GM18909 (cell line): Measurements from ENCODE around the gene P3H2.

ENCODE experiments used
- ATAC-seq: cut with Tn5 transposase; IDR thresholded peaks from one replicate; pipeline ENCODE4 v1.9.1; 2021; ENCODE audit warnings: mild to moderate bottlenecking; ENCODE audit not compliant: unreplicated experiment, poor library complexity

P3H2 gene

GRCh38 chr3:190127797-190128196 lies 7.1 kb upstream of the P3H2 start:
- no peak for ATAC-seq

DNA sequence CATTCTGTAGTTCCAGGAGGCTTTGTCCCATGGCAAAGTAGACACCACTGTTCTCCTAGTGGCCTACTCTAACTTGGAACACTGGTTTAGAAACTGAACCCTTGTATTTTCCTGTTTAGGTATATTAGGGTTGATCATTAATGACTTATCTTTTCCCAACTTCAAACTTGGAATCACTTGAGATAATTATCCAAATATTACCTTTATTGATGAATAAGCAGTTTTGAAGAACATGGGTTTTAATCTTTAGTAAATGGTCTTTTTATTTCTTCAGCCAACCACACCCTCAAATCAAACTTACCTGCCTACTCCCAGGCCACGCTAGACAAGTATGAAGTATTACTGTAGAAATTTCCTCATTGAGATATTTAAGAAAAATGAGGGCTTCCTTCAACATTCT lies 6.5 kb upstream of the P3H2 start:
- ATAC-seq: no peak

DNA sequence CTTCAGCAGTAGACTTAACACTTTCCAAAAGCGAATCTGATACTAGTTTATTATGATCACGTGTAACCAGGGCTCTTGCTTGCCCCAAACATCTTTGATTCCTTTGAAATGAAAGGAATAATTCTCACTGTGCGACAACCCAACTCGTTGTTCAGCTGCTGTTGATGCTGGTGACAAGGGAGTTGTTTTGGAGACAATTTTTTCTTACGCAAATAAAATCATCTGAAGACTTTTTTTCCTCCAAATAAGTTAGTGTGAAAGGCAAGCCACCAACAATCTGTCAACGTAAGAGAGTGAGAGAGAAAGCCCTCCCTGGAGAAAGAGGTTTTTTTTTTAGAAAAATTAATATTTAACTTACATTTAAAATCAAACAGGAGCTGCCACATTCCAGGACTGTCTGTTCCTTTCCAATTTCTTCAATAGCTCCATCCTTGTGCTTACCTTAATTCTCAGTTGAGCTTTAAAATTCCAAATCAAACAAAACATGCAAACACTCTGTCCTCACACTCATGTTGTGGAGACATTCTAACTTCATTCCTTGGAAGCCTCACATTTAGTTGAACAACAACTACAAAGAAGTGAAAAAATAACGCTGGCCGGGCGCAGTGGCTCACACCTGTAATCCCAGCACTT lies 4.9 kb upstream of the P3H2 start:
- ATAC-seq: no peak

- ATAC-seq: no peak
Measured at GRCh38 chr3:190124067-190124466, 3.4 kb upstream of the P3H2 start.

DNA sequence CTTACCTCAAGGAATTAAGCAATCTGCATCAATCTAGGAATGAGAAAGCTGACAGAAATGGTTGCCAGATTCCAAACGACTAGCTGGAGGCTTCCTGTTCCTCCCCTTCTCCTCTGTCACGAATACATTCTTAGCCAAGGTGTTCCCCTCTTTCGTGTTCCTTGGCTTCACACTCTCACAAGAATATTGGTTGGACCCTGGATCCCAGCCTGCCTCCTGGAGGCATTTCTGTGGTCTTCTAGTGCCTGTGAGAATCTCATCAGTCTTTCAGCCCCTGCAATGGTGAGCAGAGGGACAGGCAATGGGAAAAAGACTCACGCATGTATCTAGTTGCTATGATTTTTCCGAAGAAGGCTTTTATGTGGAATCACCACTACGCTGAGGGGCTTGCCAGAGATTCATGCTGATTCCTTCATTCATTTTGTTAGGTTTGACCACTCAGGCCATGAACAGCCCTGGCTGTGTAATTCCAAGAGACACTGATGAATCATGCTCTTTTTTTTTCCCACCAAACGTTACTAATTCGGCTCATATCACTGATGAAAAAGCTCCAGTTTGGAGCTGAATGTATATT lies 1.6 kb upstream of the P3H2 start:
- ATAC-seq: no peak

- ATAC-seq: no peak
Measured at GRCh38 chr3:190121383-190121782, 686 bp upstream of the P3H2 start.

DNA sequence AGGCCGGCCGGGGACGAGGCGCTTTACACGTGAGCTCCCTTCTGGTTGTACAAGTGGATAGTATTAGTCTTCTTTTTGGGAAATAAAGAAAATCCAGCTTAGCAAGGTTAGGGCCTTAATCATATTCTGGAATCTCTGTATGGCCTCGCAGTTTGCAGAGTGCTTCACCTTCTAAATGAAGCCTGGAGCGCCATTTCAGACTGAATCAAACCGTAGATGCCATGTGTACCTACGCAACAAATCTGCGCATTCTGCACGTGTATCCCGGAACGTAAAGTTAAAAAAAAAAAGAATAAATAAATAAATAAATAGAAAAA lies 322 bp upstream of the P3H2 start:
- ATAC-seq: no peak

DNA sequence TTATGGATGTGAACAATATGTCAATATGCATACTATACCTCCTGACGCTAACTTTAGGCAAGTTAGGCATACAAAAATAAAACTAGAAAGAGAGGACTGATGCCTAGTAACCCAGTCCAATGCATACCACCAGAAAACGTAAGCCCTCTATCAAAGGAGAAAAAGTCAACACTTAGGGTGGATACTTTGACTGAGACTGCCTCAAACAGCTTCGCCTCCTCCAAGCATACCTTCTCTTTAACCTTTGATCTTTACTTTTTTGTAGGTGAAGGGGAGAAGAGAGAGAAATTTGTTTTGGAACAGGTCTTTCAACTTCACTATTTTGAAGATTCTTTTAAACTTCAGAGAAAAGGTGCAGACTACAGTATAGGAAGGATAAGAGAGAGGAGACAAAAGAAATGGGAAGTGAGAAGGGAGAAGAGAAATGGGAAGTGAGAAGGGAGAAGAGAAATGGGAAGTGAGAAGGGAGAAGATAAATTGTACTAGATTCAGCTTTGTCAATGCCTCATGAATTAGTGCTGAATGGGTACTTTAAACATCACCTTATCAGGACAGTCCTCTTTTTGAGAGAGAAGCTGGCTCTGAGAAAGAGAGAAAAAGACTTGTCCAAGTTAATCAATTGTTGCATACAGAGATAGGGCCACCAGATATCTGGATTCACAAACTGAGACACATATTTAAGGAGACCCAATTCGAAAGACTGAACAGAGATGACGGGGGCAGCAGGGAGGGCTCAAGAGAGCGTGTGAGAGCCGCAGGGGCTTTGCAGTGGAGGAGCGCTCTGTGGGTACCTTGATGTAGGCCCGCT lies 1.0 kb downstream of the P3H2 start:
- ATAC-seq: peak; percentile 21

DNA sequence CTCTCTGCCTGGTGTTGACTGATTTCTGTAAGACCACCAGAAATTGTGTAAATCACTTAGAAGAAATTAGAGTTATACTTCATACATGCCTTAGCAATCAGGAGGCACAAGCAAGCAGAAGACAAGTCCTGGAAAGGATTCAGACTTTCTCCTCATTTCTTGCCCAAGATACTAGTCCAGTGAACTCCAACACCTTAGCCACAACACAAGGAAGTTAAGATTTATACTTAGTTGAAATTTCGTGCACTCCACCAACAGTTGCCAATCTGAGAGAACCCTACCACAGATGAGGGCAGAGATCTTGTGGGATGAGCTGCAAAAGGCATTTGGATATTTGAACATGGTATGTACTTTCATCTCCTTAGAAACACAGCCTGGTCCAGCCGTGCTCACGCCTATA lies 2.3 kb downstream of the P3H2 start:
- no peak for ATAC-seq

DNA sequence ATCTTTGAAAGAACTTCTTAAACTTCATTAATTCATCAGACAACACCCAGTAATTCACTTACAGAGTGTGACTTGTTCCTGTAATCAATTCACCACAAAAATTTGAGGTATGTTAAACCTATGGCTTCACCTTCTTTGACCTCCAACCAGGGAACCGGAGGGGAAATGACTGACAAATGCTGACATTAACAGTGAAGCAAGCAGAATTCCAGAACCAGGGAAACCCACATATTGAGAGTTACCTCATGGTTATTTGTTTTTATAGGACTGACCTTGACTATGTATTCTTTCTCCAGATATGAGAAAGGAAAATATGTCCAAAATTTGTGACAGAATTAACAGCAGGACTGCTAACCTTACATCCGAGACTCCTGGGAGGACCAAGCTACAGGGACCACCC lies 2.7 kb downstream of the P3H2 start:
- no peak for ATAC-seq

- ATAC-seq: no peak
Measured at GRCh38 chr3:190116551-190117067, 4.1 kb downstream of the P3H2 start.

DNA sequence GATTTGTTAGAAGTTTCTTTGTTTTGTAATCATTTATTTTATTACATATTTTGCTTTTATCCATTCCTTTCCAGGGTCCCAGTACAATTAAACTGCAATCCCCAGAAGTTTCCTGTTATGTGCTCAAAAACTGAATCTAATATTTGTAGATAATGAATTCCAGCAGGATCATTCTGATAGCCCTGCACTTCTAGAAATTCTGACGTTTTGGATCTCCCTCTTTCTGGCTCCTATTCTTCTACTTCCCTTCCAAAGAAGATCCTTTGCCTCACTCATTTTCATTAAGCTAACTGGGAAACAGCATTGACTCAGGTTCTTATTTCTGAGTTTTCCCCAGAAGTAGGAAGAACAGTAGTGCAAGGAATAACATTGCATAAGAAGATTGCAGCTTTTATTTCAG lies 9.9 kb downstream of the P3H2 start:
- no peak for ATAC-seq

DNA sequence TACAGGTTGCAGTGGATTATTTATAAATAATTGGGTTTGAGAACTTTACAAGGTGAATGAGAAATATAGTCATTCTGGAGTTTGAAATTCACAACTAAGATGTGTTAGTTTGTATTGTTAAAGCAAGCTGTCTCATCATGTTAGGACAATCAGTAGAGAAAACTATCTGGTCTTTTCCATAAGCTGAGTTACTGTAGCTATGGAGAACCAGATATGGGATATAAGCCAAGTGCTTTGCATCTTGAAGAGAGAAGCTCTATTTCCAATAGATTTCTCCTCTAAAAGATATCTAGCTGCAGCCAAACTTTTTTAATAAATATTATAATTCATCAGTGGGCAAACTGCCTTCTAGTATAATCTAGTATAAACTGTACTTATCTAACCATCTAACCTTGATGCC lies 11.3 kb downstream of the P3H2 start:
- ATAC-seq: no peak

DNA sequence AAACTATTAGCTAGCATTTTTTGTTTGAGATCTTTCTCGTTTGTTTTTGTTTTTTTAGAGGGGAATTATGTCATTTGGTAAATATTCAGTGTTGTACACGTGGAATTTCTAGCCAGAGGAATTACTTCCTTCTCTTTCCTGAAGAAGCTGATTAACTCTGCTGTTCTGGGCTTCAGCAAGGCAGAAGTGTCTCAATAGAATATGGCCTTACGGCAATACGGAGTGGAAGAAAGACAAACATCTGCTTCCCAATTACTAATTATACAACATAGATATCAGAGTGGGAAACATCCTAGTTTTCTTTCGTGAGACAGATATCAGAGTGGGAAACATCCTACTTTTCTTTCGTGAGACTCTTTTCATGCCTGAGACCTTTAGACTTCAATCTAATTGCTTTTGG lies 11.9 kb downstream of the P3H2 start:
- no peak for ATAC-seq

DNA sequence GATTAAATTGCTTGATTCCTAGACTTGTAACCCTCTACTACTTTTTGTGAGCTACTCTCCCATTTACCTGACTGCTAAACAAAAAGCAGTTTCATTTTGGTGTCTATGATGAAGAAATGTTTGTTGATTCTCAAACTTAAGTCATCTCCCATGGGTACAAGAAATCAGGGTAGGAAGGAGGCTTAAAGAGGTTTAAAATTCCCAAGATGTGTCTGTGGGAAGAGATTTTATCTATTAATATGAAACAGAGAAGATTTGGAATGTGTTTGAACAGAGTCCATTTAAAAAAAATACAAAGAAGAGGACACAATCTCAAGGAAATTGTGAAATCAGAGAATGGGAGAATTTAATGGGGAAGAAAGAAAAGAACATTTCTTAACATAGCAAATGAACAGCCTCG lies 14.8 kb downstream of the P3H2 start:
- ATAC-seq: no peak

- peak; percentile 60 for ATAC-seq
Measured at GRCh38 chr3:190101320-190102011, 19.2 kb downstream of the P3H2 start.

- ATAC-seq: no peak
Measured at GRCh38 chr3:190099099-190099498, 21.6 kb downstream of the P3H2 start.

DNA sequence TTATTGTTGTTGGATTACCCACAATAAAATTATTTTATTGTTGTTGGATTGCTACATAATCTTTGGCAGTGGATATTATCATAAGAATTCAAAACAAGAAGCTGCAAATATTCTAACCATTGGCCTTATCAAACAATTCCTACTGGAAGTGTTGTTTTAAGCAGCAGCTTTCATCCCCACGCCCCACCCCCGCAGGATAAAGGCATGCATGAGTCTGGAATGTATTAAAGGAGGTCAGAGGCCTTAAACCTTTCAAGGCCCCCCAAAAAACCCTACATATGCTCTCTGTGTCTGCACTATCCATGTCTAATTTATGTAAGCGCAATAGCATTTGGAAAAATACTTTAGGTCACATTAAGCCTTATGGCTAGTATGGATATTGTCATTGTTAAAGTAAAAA lies 23.1 kb downstream of the P3H2 start:
- ATAC-seq: no peak

GRCh38 chr3:190097025-190097424 lies 23.7 kb downstream of the P3H2 start:
- no peak for ATAC-seq

- no peak for ATAC-seq
Measured at GRCh38 chr3:190096345-190096744, 24.4 kb downstream of the P3H2 start.

GRCh38 chr3:190094160-190094718 lies 26.5 kb downstream of the P3H2 start:
- ATAC-seq: no peak
